Measurements from ENCODE around the gene LRP1B. TPM values are rescaled to one million over a fixed set of nuclear protein-coding genes. Genes with fewer than 3 reads are reported as not detected.

LRP1B gene
- total RNA-seq, 2 donors from 2014 or later = 0.52 to 3.0 TPM

- Histone ChIP-seq H3K4me1 (no peaks in the 10 kb centered on the region), H3K4me3 (no peak overlapping the region), H3K27me3 (no peaks in the 10 kb centered on the region), H3K36me3 (replicated peaks in 1 of 2; ENCODE audit: insufficient read depth in 1 of 2, low read depth in 2 of 2) (no peaks in the 10 kb centered on the region), H3K27ac (no peak overlapping the region), H3K9me3 (no peaks in the 10 kb centered on the region)
- ATAC-seq (no peak), DNase-seq (no peak)
- intact Hi-C loops (cut with DNase I) = no loop called here
- 38 to 65% methylated on average over 1 of the region's 1 CpG for WGBS, 2 donors
- TF ChIP-seq CTCF (IDR thresholded peaks at IDR 0.05) (no peak), POLR2A (IDR thresholded peaks at IDR 0.05) (no peak)
Measured at GRCh38 chr2:140604096-140604495, 1526.7 kb downstream of the LRP1B start.

- WGBS, 2 donors = 74 to 81% methylated on average over 4 of the region's 4 CpGs
- no peak overlapping the region for H3K4me3 ChIP-seq
- TF ChIP-seq CTCF (IDR thresholded peaks at IDR 0.05) (no peak), POLR2A (IDR thresholded peaks at IDR 0.05) (no peak)
Measured at GRCh38 chr2:140603416-140603815, 1527.4 kb downstream of the LRP1B start.

GRCh38 chr2:140601801-140602200 lies 1529.0 kb downstream of the LRP1B start:
- no peak overlapping the region for H3K4me3 ChIP-seq
- no peak overlapping the region for H3K27ac ChIP-seq
- ATAC-seq (no peak), DNase-seq (no peak)
- no peaks in the 10 kb centered on the region for H3K9me3 ChIP-seq
- H3K36me3 ChIP-seq (replicated peaks in 1 of 2; ENCODE audit: insufficient read depth in 1 of 2, low read depth in 2 of 2) = no peaks in the 10 kb centered on the region
- TF ChIP-seq POLR2A (IDR thresholded peaks at IDR 0.05) (no peak), CTCF (IDR thresholded peaks at IDR 0.05) (no peak)
- no peaks in the 10 kb centered on the region for H3K27me3 ChIP-seq
- intact Hi-C loops (cut with DNase I) = no loop called here
- 66 to 77% methylated on average over 3 of the region's 3 CpGs for WGBS, 2 donors
- no peaks in the 10 kb centered on the region for H3K4me1 ChIP-seq

More at GRCh38 chr2:140603416-140603815, 1527.4 kb downstream of the LRP1B start:
- intact Hi-C loops (cut with DNase I) = no loop called here
- Histone ChIP-seq H3K4me1 (no peaks in the 10 kb centered on the region), H3K36me3 (replicated peaks in 1 of 2; ENCODE audit: insufficient read depth in 1 of 2, low read depth in 2 of 2) (no peaks in the 10 kb centered on the region), H3K27me3 (no peaks in the 10 kb centered on the region), H3K9me3 (no peaks in the 10 kb centered on the region), H3K27ac (no peak overlapping the region)
- ATAC-seq = no peak
- DNase-seq = no peak

GRCh38 chr2:140601342-140601741 lies 1529.5 kb downstream of the LRP1B start:
- ATAC-seq = no peak
- no peak for DNase-seq
- 84 to 90% methylated on average over 1 of the region's 1 CpG for WGBS, 2 donors
- H3K4me3 ChIP-seq = no peak overlapping the region
- no peaks in the 10 kb centered on the region for H3K4me1 ChIP-seq
- H3K27me3 ChIP-seq = no peaks in the 10 kb centered on the region
- no peaks in the 10 kb centered on the region for H3K36me3 ChIP-seq (replicated peaks in 1 of 2; ENCODE audit: insufficient read depth in 1 of 2, low read depth in 2 of 2)
- no peaks in the 10 kb centered on the region for H3K9me3 ChIP-seq
- H3K27ac ChIP-seq = no peak overlapping the region
- no peak for TF ChIP-seq POLR2A (IDR thresholded peaks at IDR 0.05)
- TF ChIP-seq CTCF (IDR thresholded peaks at IDR 0.05) = no peak
- intact Hi-C loops (cut with DNase I) = no loop called here

- WGBS, 2 donors = 81 to 83% methylated on average over 1 of the region's 1 CpG
Measured at GRCh38 chr2:140600116-140600515, 1530.7 kb downstream of the LRP1B start.

More at GRCh38 chr2:140600116-140600515, 1530.7 kb downstream of the LRP1B start:
- TF ChIP-seq CTCF (IDR thresholded peaks at IDR 0.05) = no peak
- Histone ChIP-seq H3K36me3 (replicated peaks in 1 of 2; ENCODE audit: insufficient read depth in 1 of 2, low read depth in 2 of 2) (no peaks in the 10 kb centered on the region), H3K4me3 (no peak overlapping the region), H3K9me3 (no peaks in the 10 kb centered on the region), H3K27me3 (no peaks in the 10 kb centered on the region), H3K27ac (no peak overlapping the region), H3K4me1 (no peaks in the 10 kb centered on the region)
- ATAC-seq (no peak), DNase-seq (no peak)
- intact Hi-C loops (cut with DNase I) = no loop called here
